ENCODE measurements around the gene HADHA. TPM values are rescaled to one million over a fixed set of nuclear protein-coding genes. Genes with fewer than 3 reads are reported as not detected.

The HADHA gene
- total and polyA plus RNA-seq, 9 donors, result 178 to 225 (median 206) TPM

DNA sequence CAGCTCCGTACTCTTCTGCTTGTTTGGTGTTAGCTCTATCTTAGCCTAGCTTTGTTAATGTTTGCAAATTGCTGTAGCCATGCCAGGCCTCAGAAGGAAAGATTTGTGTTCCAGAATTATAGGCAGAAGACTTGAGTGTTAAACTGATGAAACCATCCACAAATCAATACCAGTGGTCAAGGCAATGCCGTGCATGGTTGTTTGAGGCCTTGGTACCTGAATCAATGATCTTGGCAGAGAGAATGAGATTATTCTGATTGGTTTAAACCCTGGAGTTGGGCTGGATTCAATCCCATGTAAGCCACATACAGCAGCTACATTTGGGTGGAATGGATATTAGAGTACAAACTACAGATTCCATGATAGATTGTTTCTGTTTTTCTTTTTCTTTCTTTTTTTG lies 5.2 kb upstream of the HADHA start:
- H3K9me3 ChIP-seq (replicated peaks; ENCODE audit: control insufficient read depth, low read depth, low read length), result no peaks in the 10 kb centered on the region
- no CpG with 5 or more reads among the region's 2 CpGs for WGBS (ENCODE audit: insufficient coverage)
- DNase-seq, result no peak
- H3K27me3 ChIP-seq (ENCODE audit: control insufficient read depth, insufficient read depth, low read length), result no peaks in the 10 kb centered on the region
- H3K4me3 ChIP-seq (ENCODE audit: low read length), result no peak overlapping the region
- peaks cover 17% of the 10 kb centered on the region for H3K4me1 ChIP-seq (ENCODE audit: control insufficient read depth, insufficient read depth, low read length)
- H3K27ac ChIP-seq (ENCODE audit: low read length), result no peak overlapping the region
- H3K36me3 ChIP-seq (ENCODE audit: control insufficient read depth, insufficient read depth, low read length), result no peaks in the 10 kb centered on the region

DNA sequence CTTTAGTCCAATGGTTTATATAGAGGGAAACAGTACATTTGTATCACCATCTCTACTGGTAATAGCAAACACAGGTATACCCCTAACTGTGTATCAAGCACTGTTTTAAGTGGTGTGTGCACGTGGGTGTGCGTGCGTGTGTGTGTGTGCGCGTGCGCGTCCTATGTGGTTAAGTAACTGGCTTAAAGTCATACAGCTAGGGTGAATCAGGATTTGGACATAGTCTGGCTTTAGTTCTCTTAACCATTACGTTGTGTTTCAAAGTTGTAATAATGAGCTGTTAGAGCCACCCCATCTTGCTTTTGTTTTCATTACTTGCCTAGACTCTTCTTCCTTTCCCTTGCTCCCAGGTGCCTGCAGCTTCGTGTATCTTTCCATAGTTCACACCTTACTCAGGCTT lies 2.4 kb upstream of the HADHA start:
- H3K27me3 ChIP-seq (ENCODE audit: control insufficient read depth, insufficient read depth, low read length), result no peaks in the 10 kb centered on the region
- DNase-seq, result no peak
- no peak overlapping the region for H3K27ac ChIP-seq (ENCODE audit: low read length)
- WGBS (ENCODE audit: insufficient coverage), result 84% methylated on average over 8 of the region's 9 CpGs
- H3K4me1 ChIP-seq (ENCODE audit: control insufficient read depth, insufficient read depth, low read length), result peaks cover 20% of the 10 kb centered on the region
- H3K36me3 ChIP-seq (ENCODE audit: control insufficient read depth, insufficient read depth, low read length), result no peaks in the 10 kb centered on the region
- no peaks in the 10 kb centered on the region for H3K9me3 ChIP-seq (replicated peaks; ENCODE audit: control insufficient read depth, low read depth, low read length)
- H3K4me3 ChIP-seq (ENCODE audit: low read length), result no peak overlapping the region

DNA sequence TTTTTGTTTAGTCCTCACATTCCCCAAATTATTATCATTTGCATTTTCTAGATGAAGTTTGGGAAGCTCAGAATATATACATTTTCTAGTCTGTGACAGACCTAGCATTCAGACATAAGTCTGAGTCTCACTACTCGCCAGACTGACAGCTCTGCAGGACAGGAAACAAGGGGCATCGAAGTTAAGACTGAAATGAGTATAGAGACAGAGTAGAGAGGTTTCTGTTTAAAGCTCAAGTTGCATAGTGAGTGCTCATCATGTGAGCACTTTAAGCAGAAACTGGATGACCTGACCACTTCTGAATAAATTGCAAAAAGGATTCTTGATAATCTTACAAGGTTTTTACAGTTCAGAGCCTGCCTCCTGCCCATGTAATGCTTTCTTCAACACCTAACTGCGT lies 1.4 kb upstream of the HADHA start:
- no peaks in the 10 kb centered on the region for H3K9me3 ChIP-seq (replicated peaks; ENCODE audit: control insufficient read depth, low read depth, low read length)
- H3K4me1 ChIP-seq (ENCODE audit: control insufficient read depth, insufficient read depth, low read length), result peaks cover 15% of the 10 kb centered on the region
- DNase-seq, result peak; percentile 7
- H3K36me3 ChIP-seq (ENCODE audit: control insufficient read depth, insufficient read depth, low read length), result no peaks in the 10 kb centered on the region
- H3K27me3 ChIP-seq (ENCODE audit: control insufficient read depth, insufficient read depth, low read length), result no peaks in the 10 kb centered on the region
- peak overlapping the region; percentile 96 for H3K4me3 ChIP-seq (ENCODE audit: low read length)
- 0% methylated on average over 2 of the region's 3 CpGs for WGBS (ENCODE audit: insufficient coverage)
- H3K27ac ChIP-seq (ENCODE audit: low read length), result peak overlapping the region; percentile 99

DNA sequence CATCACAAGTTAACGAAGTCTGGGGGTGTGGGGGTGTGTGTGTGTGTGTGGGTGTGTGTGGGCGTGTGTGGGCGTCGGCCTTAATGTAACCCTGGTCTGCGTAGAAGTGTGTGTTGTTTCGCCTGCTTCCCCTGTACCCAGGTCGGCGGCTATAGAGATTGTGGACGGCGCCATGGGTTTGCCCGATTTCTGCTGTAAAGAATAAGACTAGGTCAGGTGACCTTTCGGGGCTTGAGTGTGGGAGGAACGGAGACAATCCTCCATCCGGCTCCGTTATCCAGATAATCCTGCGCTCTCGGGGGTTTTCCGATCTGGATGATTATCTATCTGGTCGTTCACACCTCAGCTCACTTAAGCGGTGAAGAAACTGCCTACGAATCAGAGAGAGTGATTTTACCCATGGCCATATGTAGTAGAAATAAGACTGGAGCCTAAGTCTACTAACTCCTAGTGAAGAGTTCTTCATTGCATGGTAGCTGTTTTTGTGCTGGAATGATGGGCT lies 850 bp upstream of the HADHA start:
- H3K4me3 ChIP-seq (ENCODE audit: low read length), result peak overlapping the region; percentile 96
- DNase-seq, result no peak
- H3K27ac ChIP-seq (ENCODE audit: low read length), result peak overlapping the region; percentile 99
- H3K9me3 ChIP-seq (replicated peaks; ENCODE audit: control insufficient read depth, low read depth, low read length), result no peaks in the 10 kb centered on the region
- no peaks in the 10 kb centered on the region for H3K27me3 ChIP-seq (ENCODE audit: control insufficient read depth, insufficient read depth, low read length)
- H3K4me1 ChIP-seq (ENCODE audit: control insufficient read depth, insufficient read depth, low read length), result peaks cover 15% of the 10 kb centered on the region
- H3K36me3 ChIP-seq (ENCODE audit: control insufficient read depth, insufficient read depth, low read length), result no peaks in the 10 kb centered on the region
- WGBS (ENCODE audit: insufficient coverage), result 2% methylated on average over 9 of the region's 21 CpGs

DNA sequence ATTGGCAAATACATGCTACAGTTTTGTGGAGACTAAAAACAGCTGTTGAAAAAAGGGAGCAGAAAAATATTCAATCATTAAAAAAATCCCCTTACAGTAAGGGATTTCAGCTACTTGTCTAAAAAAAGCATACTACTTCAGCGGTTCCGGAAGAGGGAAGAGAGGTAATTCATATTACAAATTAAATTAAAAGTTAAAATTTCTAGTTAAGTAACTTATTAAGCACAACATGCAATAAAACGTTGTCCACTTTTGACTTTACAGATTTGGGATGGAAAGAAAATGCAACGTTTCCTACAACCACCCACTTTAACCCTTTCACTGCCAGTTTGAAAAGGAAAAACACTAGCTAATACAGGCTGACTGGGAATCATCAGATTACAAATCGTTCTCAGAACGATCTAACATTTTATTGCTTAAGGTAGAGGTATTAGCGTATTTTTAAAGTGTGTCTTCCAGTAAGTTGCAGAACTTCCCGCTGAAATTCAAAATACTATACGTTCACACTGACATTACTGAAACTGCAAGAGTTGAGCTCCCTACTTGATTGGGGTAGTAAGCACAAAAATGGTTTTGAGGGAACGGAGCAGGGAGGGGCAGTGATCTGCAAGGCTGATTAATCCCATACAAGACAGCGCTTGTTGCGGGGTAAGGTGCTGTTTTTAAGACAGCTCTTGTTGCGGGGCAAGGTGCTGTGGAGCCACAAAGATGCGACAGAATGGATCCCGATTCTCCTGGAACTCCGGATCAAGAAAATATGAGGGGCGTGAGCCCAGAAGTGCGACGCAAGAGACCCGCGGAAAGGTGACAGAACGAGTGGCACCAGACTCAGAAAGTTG lies 743 bp downstream of the HADHA start:
- H3K27ac ChIP-seq (ENCODE audit: low read length), result peak overlapping the region; percentile 99
- H3K4me3 ChIP-seq (ENCODE audit: low read length), result peak overlapping the region; percentile 96
- no peaks in the 10 kb centered on the region for H3K9me3 ChIP-seq (replicated peaks; ENCODE audit: control insufficient read depth, low read depth, low read length)
- H3K4me1 ChIP-seq (ENCODE audit: control insufficient read depth, insufficient read depth, low read length), result peaks cover 15% of the 10 kb centered on the region
- no peaks in the 10 kb centered on the region for H3K36me3 ChIP-seq (ENCODE audit: control insufficient read depth, insufficient read depth, low read length)
- WGBS (ENCODE audit: insufficient coverage), result 1% methylated on average over 12 of the region's 22 CpGs
- DNase-seq, result peak; percentile 70
- no peaks in the 10 kb centered on the region for H3K27me3 ChIP-seq (ENCODE audit: control insufficient read depth, insufficient read depth, low read length)

DNA sequence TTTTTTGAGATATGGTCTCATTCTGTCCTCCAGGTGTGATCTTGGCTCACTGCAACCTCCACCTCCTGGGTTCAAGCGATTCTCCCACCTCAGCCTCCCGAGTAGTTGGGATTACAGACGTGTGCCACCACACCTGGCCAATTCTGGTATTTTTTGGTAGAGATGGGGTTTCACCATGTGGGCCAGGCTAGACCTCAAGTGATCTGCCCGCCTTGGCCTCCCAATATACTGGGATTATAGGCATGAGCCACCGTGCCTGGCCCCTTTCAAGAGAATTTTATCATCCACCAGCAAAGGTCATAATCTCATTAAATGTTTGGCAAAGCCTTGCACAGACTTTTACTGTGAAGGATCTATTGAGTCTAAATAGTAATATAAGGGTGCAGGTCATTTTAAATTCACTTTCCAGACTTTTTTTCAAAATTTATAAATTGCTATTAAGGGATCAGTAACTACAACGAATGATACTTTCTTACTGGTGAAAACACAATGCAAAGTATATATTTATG lies 2.5 kb downstream of the HADHA start:
- WGBS (ENCODE audit: insufficient coverage), result no CpG with 5 or more reads among the region's 6 CpGs
- no peak for DNase-seq
- Histone ChIP-seq H3K27me3 (ENCODE audit: control insufficient read depth, insufficient read depth, low read length) (no peaks in the 10 kb centered on the region), H3K9me3 (replicated peaks; ENCODE audit: control insufficient read depth, low read depth, low read length) (no peaks in the 10 kb centered on the region), H3K4me3 (ENCODE audit: low read length) (no peak overlapping the region), H3K36me3 (ENCODE audit: control insufficient read depth, insufficient read depth, low read length) (peaks cover 8% of the 10 kb centered on the region), H3K27ac (ENCODE audit: low read length) (no peak overlapping the region), H3K4me1 (ENCODE audit: control insufficient read depth, insufficient read depth, low read length) (peaks cover 15% of the 10 kb centered on the region)

DNA sequence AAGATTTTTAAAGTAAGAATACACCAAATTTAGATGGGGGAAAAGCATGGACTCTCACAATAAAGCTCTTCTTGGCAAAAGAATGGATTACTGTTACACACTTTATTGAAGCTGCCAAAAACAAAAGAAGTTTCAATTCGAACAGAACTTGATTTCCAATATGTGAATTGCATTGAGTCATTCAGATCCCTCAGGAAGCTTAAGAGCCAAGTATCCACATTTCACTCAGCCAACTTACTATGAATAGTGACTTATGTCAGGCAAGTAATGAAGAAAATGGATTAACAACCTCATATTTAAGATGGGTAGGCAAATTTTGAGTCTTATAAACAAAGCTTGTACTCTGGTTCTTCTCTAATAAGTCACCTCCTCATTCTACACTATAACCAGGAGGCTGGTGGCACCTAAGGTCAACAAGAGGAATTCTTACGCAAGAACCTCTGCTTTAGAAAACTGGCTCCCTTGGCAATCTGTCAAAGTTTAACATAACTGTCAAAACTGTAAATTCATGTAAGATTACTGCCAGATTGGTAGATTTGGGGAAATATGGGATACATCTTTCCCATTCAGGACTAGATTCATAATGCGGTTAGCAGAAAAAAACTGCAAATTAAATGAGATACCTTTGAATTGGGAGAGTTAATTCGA lies 6.0 kb downstream of the HADHA start:
- WGBS (ENCODE audit: insufficient coverage), result no CpG with 5 or more reads among the region's 4 CpGs
- H3K4me3 ChIP-seq (ENCODE audit: low read length), result no peak overlapping the region
- DNase-seq, result peak; percentile 71
- H3K9me3 ChIP-seq (replicated peaks; ENCODE audit: control insufficient read depth, low read depth, low read length), result no peaks in the 10 kb centered on the region
- no peak overlapping the region for H3K27ac ChIP-seq (ENCODE audit: low read length)
- H3K27me3 ChIP-seq (ENCODE audit: control insufficient read depth, insufficient read depth, low read length), result no peaks in the 10 kb centered on the region
- peaks cover 28% of the 10 kb centered on the region for H3K36me3 ChIP-seq (ENCODE audit: control insufficient read depth, insufficient read depth, low read length)
- peaks cover 5% of the 10 kb centered on the region for H3K4me1 ChIP-seq (ENCODE audit: control insufficient read depth, insufficient read depth, low read length)

DNA sequence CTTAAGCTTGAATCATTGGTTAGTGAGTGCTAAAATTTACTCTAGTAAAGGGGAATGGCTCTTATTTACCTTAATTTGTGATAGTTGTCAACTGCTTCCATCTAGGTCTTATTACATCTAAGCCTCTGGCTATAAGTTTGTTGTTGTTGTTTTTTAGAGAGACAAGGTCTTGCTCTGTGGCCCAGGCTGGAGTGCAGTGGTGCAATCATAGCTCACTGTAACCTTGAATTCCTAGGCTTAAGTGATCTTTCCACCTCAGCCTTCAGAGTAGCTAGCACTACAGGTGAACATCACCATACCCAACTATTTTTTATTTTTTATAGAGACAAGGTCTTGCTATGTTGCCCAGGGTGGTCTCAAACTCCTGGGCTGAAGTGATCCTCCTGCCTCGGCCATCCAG lies 6.6 kb downstream of the HADHA start:
- no peak for DNase-seq
- no peak overlapping the region for H3K27ac ChIP-seq (ENCODE audit: low read length)
- peaks cover 5% of the 10 kb centered on the region for H3K4me1 ChIP-seq (ENCODE audit: control insufficient read depth, insufficient read depth, low read length)
- no peak overlapping the region for H3K4me3 ChIP-seq (ENCODE audit: low read length)
- H3K36me3 ChIP-seq (ENCODE audit: control insufficient read depth, insufficient read depth, low read length), result peaks cover 34% of the 10 kb centered on the region
- no peaks in the 10 kb centered on the region for H3K27me3 ChIP-seq (ENCODE audit: control insufficient read depth, insufficient read depth, low read length)
- no CpG with 5 or more reads among the region's 1 CpG for whole genome bisulfite sequencing (ENCODE audit: insufficient coverage)
- H3K9me3 ChIP-seq (replicated peaks; ENCODE audit: control insufficient read depth, low read depth, low read length), result no peaks in the 10 kb centered on the region

DNA sequence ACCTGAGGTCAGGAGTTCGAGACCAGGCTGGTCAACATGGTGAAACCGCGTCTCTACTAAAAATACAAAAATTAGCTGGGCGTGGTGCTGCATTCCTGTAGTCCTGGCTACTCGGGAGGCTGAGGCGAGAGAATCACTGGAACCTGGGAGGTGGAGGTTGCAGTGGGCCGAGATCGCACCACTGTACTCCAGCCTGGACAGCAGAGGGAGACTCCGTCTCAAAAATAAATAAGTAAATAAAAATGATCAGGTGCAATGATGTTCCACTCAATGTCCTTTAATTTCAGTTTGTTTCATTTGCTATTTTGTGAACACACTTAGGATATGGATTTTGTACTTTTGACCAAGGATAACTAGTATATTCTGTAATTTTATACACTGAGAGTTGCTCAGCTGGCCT lies 9.3 kb downstream of the HADHA start:
- whole genome bisulfite sequencing (ENCODE audit: insufficient coverage), result 75% methylated on average over 6 of the region's 9 CpGs
- no peak overlapping the region for H3K27ac ChIP-seq (ENCODE audit: low read length)
- peaks cover 44% of the 10 kb centered on the region for H3K36me3 ChIP-seq (ENCODE audit: control insufficient read depth, insufficient read depth, low read length)
- no peak overlapping the region for H3K4me3 ChIP-seq (ENCODE audit: low read length)
- H3K27me3 ChIP-seq (ENCODE audit: control insufficient read depth, insufficient read depth, low read length), result no peaks in the 10 kb centered on the region
- no peaks in the 10 kb centered on the region for H3K9me3 ChIP-seq (replicated peaks; ENCODE audit: control insufficient read depth, low read depth, low read length)
- no peak for DNase-seq
- no peaks in the 10 kb centered on the region for H3K4me1 ChIP-seq (ENCODE audit: control insufficient read depth, insufficient read depth, low read length)

DNA sequence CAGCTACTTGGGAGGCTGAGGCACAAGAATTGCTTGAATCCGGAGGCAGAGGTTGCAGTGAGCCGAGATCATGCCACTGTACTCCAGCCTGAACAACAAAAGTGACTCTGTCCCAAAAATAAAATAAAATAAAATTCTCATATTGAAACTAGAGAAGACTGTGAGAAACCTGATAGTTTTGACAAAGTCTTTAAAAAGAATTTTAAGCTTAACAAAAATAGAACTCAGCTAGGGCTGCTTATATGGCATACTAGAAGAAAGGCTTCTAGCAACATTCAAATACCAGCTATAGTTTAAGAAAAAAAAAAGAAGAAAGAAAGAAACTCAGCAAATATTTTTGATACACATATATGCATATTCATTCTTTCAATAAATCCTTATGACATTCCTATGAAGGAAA lies 13.6 kb downstream of the HADHA start:
- Histone ChIP-seq H3K9me3 (replicated peaks; ENCODE audit: control insufficient read depth, low read depth, low read length) (no peaks in the 10 kb centered on the region), H3K4me1 (ENCODE audit: control insufficient read depth, insufficient read depth, low read length) (no peaks in the 10 kb centered on the region), H3K4me3 (ENCODE audit: low read length) (no peak overlapping the region), H3K27ac (ENCODE audit: low read length) (no peak overlapping the region), H3K27me3 (ENCODE audit: control insufficient read depth, insufficient read depth, low read length) (no peaks in the 10 kb centered on the region), H3K36me3 (ENCODE audit: control insufficient read depth, insufficient read depth, low read length) (peaks cover 56% of the 10 kb centered on the region)
- WGBS (ENCODE audit: insufficient coverage), result no CpG with 5 or more reads among the region's 2 CpGs
- no peak for DNase-seq

Measured in muscle of leg (tissue), 11 donors.